Peyer's patch (tissue), 4 donors: ENCODE measurements around the gene MTCH2. TPM values are rescaled to one million over a fixed set of nuclear protein-coding genes. Genes with fewer than 3 reads are reported as not detected.

Experiments
- DNase-seq, 3 donors: peaks; one replicate each; pipeline ENCODE4 v3.0.0-alpha.2; 2017 to 2019
- H3K27ac ChIP-seq, 4 donors: fragments of 200-600 bp; sonication (generic); one replicate each; pipeline ENCODE4 v1.5.1; 2016 to 2019
- H3K27me3 ChIP-seq, 2 donors: fragments of 200-600 bp; sonication (generic); one replicate each; pipeline ENCODE4 v1.5.1; 2019
- H3K36me3 ChIP-seq, 3 donors: fragments of 200-600 bp; sonication (generic); one replicate each; pipeline ENCODE4 v1.5.1; 2016 to 2019
- H3K4me1 ChIP-seq, 4 donors: fragments of 200-600 bp; sonication (generic); one replicate each; pipeline ENCODE4 v1.5.1; 2016 to 2019
- H3K4me3 ChIP-seq, 4 donors: fragments of 200-600 bp; sonication (generic); 1 replicate in 3 of 4; 2 replicates in 1 of 4; pipeline ENCODE4 v1.5.1; 2016 to 2019; ENCODE audit warnings: mild to moderate bottlenecking in 1 of 4
- H3K9me3 ChIP-seq, 4 donors: fragments of 200-600 bp; sonication (generic); one replicate each; pipeline ENCODE4 v1.5.1; 2016 to 2019; ENCODE audit warnings: mild to moderate bottlenecking in 1 of 4
- CTCF ChIP-seq, 6 experiments: fragments of 450-650 bp in 4 of 6; fragments of 200-600 bp in 2 of 6; sonication (generic) in 1 of 6; IDR thresholded peaks; one replicate each; pipeline ENCODE4 v1.5.1; 2017 to 2019; ENCODE audit warnings: antibody characterized with exemption in 6 of 6, mild to moderate bottlenecking in 3 of 6, moderate library complexity in 1 of 6
- POLR2A ChIP-seq, 2 donors: fragments of 450-650 bp; IDR thresholded peaks; one replicate each; pipeline ENCODE4 v1.5.1; 2017; ENCODE audit warnings: antibody characterized with exemption in 2 of 2, mild to moderate bottlenecking in 2 of 2, moderate library complexity in 2 of 2
- total RNA-seq, 4 donors: library from RNA; depleted of rRNA; stranded (reverse); fragments of >200 nt; gene quantifications; one replicate each; pipeline ENCODE4 v1.1.0, GENCODE V29; 2016

MTCH2 gene
- total RNA-seq, 4 donors from 2014 or later: 36.3 to 118 (median 75.8) TPM

- Histone ChIP-seq H3K4me1 (peaks cover 0 to 13% (median 7%) of the 10 kb centered on the region in 4 donors), H3K4me3 (peak within 1 kb of the TSS in 3 of 4 donors; percentile 15 to 32 (median 26)), H3K27ac (no peak within 1 kb of the TSS), H3K27me3 (peaks cover 0 to 17% of the 10 kb centered on the region in 2 donors), H3K36me3 (no peaks in the 10 kb centered on the region), H3K9me3 (no peaks in the 10 kb centered on the region)
- DNase-seq: no peak
- TF ChIP-seq CTCF (IDR thresholded peaks at IDR 0.05) (no peak), POLR2A (IDR thresholded peaks at IDR 0.05) (no peak)
Observed at GRCh38 chr11:47593934-47594855, 48.2 kb downstream of the MTCH2 start, which contains the start of gene C1QTNF4. Gene C1QTNF4 (minus strand): TSS chr11:47594411. CDS start chr11:47590810, 3,601 bp downstream.

GRCh38 chr11:47593492-47593933 lies 48.8 kb downstream of the MTCH2 start:
- DNase-seq: no peak
- no peak overlapping the region for H3K4me3 ChIP-seq
- H3K36me3 ChIP-seq: no peaks in the 10 kb centered on the region
- H3K27ac ChIP-seq: no peak overlapping the region
- no peaks in the 10 kb centered on the region for H3K9me3 ChIP-seq
- peaks cover 0 to 13% (median 7%) of the 10 kb centered on the region in 4 donors for H3K4me1 ChIP-seq
- TF ChIP-seq CTCF (IDR thresholded peaks at IDR 0.05) (no peak), POLR2A (IDR thresholded peaks at IDR 0.05) (no peak)
- peaks cover 0 to 17% of the 10 kb centered on the region in 2 donors for H3K27me3 ChIP-seq

GRCh38 chr11:47592970-47593369 lies 49.4 kb downstream of the MTCH2 start:
- TF ChIP-seq POLR2A (IDR thresholded peaks at IDR 0.05) (no peak), CTCF (IDR thresholded peaks at IDR 0.05) (no peak)

GRCh38 chr11:47592251-47592650 lies 50.1 kb downstream of the MTCH2 start:
- H3K27me3 ChIP-seq: peaks cover 0 to 17% of the 10 kb centered on the region in 2 donors
- peaks cover 0 to 13% (median 7%) of the 10 kb centered on the region in 4 donors for H3K4me1 ChIP-seq
- no peaks in the 10 kb centered on the region for H3K36me3 ChIP-seq
- no peak for DNase-seq
- H3K4me3 ChIP-seq: no peak overlapping the region
- no peaks in the 10 kb centered on the region for H3K9me3 ChIP-seq
- H3K27ac ChIP-seq: no peak overlapping the region
- TF ChIP-seq CTCF (IDR thresholded peaks at IDR 0.05): no peak
- TF ChIP-seq POLR2A (IDR thresholded peaks at IDR 0.05): no peak

More at GRCh38 chr11:47592970-47593369, 49.4 kb downstream of the MTCH2 start:
- peaks cover 0 to 13% (median 7%) of the 10 kb centered on the region in 4 donors for H3K4me1 ChIP-seq
- no peak overlapping the region for H3K4me3 ChIP-seq
- no peak for DNase-seq
- H3K36me3 ChIP-seq: no peaks in the 10 kb centered on the region
- H3K9me3 ChIP-seq: no peaks in the 10 kb centered on the region
- H3K27me3 ChIP-seq: peaks cover 0 to 17% of the 10 kb centered on the region in 2 donors
- no peak overlapping the region for H3K27ac ChIP-seq

- peaks cover 0 to 17% of the 10 kb centered on the region in 2 donors for H3K27me3 ChIP-seq
Observed at GRCh38 chr11:47591764-47592163, 50.6 kb downstream of the MTCH2 start.

More at GRCh38 chr11:47591764-47592163, 50.6 kb downstream of the MTCH2 start:
- Histone ChIP-seq H3K9me3 (no peaks in the 10 kb centered on the region), H3K36me3 (no peaks in the 10 kb centered on the region), H3K27ac (no peak overlapping the region), H3K4me1 (peaks cover 0 to 13% (median 7%) of the 10 kb centered on the region in 4 donors), H3K4me3 (no peak overlapping the region)
- no peak for DNase-seq
- TF ChIP-seq POLR2A (IDR thresholded peaks at IDR 0.05): no peak
- no peak for TF ChIP-seq CTCF (IDR thresholded peaks at IDR 0.05)
